Mammary epithelial cell (primary cell): ENCODE measurements around the gene ZNF529.

Experiments
- EZH2 ChIP-seq: IDR thresholded peaks from 2 replicates; pipeline ENCODE4 v1.6.1; 2012; ENCODE audit warnings: low read length, inconsistent platforms, borderline replicate concordance
- TF ChIP-seq, protein P1 (sequence below), 2 donors: IDR thresholded peaks in 1 of 2; conservative IDR thresholded peaks in 1 of 2; 2 replicates each; pipeline ENCODE4 v1.5.1; 2011 to 2012; ENCODE audit warnings: inconsistent platforms in 2 of 2, low read length in 2 of 2, mild to moderate bottlenecking in 2 of 2, control low read depth in 1 of 2, low read depth in 1 of 2; ENCODE audit not compliant: insufficient read depth in 1 of 2; ENCODE audit errors: extremely low read depth in 1 of 2

GRCh38 chr19:36605877-36606478, 32.9 kb upstream of the ZNF529 start:
- TF ChIP-seq, protein P1, sequence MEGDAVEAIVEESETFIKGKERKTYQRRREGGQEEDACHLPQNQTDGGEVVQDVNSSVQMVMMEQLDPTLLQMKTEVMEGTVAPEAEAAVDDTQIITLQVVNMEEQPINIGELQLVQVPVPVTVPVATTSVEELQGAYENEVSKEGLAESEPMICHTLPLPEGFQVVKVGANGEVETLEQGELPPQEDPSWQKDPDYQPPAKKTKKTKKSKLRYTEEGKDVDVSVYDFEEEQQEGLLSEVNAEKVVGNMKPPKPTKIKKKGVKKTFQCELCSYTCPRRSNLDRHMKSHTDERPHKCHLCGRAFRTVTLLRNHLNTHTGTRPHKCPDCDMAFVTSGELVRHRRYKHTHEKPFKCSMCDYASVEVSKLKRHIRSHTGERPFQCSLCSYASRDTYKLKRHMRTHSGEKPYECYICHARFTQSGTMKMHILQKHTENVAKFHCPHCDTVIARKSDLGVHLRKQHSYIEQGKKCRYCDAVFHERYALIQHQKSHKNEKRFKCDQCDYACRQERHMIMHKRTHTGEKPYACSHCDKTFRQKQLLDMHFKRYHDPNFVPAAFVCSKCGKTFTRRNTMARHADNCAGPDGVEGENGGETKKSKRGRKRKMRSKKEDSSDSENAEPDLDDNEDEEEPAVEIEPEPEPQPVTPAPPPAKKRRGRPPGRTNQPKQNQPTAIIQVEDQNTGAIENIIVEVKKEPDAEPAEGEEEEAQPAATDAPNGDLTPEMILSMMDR (conservative IDR thresholded peaks at IDR 0.05 in 1 of 2, IDR thresholded peaks at IDR 0.05 in 1 of 2; ENCODE audit: extremely low read depth in 1 of 2, insufficient read depth in 1 of 2, low read depth in 1 of 2, low read length in 2 of 2) = no peak
- TF ChIP-seq EZH2 = no peak
